Measurements from ENCODE around the gene PSMC3.

PSMC3 gene

GRCh38 chr11:47415949-47416472 is 10.2 kb downstream of the PSMC3 start:
- no peak overlapping the region for H3K4me3 ChIP-seq (ENCODE audit: low read depth, low read length)
- DNase-seq (ENCODE audit: low read depth, low spot score) = peak; percentile 94
- TF ChIP-seq, protein P1, sequence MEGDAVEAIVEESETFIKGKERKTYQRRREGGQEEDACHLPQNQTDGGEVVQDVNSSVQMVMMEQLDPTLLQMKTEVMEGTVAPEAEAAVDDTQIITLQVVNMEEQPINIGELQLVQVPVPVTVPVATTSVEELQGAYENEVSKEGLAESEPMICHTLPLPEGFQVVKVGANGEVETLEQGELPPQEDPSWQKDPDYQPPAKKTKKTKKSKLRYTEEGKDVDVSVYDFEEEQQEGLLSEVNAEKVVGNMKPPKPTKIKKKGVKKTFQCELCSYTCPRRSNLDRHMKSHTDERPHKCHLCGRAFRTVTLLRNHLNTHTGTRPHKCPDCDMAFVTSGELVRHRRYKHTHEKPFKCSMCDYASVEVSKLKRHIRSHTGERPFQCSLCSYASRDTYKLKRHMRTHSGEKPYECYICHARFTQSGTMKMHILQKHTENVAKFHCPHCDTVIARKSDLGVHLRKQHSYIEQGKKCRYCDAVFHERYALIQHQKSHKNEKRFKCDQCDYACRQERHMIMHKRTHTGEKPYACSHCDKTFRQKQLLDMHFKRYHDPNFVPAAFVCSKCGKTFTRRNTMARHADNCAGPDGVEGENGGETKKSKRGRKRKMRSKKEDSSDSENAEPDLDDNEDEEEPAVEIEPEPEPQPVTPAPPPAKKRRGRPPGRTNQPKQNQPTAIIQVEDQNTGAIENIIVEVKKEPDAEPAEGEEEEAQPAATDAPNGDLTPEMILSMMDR (IDR thresholded peaks at IDR 0.05; ENCODE audit: low read depth, low read length) = no peak
- in situ Hi-C loops (cut with HindIII; ENCODE audit: low sequenced_read_pairs) = no loop called here

DNA sequence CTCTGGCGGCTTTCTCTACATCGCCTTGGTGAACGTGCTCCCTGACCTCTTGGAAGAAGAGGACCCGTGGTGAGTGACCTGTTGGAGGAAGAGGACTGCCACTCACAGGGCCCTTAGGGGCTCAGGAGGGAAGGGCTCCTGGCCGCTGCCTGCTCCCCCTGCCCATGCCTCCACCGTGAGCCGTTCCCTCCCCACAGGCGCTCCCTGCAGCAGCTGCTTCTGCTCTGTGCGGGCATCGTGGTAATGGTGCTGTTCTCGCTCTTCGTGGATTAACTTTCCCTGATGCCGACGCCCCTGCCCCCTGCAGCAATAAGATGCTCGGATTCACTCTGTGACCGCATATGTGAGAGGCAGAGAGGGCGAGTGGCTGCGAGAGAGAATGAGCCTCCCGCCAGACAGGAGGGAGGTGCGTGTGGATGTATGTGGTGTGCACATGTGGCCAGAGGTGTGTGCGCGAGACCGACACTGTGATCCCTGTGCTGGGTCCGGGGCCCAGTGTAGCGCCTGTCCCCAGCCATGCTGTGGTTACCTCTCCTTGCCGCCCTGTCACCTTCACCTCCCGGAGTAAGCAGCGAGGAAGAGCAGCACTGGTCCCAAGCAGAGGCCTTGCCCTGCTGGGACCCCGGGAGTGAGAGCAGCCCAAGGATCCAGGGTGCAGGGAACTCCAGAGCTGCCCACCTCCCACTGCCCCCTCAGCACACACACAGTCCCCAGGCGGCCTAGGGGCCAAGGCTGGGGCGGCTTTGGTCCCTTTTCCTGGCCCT is 11.0 kb downstream of the PSMC3 start:
- DNase-seq (ENCODE audit: low read depth, low spot score) = no peak
- TF ChIP-seq, protein P1 (IDR thresholded peaks at IDR 0.05; ENCODE audit: low read depth, low read length) = no peak
- in situ Hi-C loops (cut with HindIII; ENCODE audit: low sequenced_read_pairs) = no loop called here
- H3K4me3 ChIP-seq (ENCODE audit: low read depth, low read length) = no peak overlapping the region

DNA sequence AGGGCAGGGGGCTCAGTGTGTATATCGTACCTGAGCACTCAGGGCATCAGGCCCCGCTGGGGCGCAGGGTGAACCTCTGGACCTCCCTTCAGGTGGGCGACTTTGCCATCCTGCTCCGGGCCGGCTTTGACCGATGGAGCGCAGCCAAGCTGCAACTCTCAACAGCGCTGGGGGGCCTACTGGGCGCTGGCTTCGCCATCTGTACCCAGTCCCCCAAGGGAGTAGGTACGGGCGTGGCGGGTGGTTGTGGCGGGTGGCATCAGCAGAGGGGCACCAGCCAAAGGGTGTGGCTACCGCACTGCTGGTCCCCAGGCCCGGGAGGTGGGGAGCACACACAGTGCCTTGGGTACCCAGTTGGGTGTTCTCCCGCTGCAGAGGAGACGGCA is 11.6 kb downstream of the PSMC3 start:
- no peak for DNase-seq (ENCODE audit: low read depth, low spot score)
- TF ChIP-seq, protein P1 (IDR thresholded peaks at IDR 0.05; ENCODE audit: low read depth, low read length) = no peak
- no peak overlapping the region for H3K4me3 ChIP-seq (ENCODE audit: low read depth, low read length)
- in situ Hi-C loops (cut with HindIII; ENCODE audit: low sequenced_read_pairs) = no loop called here

DNA sequence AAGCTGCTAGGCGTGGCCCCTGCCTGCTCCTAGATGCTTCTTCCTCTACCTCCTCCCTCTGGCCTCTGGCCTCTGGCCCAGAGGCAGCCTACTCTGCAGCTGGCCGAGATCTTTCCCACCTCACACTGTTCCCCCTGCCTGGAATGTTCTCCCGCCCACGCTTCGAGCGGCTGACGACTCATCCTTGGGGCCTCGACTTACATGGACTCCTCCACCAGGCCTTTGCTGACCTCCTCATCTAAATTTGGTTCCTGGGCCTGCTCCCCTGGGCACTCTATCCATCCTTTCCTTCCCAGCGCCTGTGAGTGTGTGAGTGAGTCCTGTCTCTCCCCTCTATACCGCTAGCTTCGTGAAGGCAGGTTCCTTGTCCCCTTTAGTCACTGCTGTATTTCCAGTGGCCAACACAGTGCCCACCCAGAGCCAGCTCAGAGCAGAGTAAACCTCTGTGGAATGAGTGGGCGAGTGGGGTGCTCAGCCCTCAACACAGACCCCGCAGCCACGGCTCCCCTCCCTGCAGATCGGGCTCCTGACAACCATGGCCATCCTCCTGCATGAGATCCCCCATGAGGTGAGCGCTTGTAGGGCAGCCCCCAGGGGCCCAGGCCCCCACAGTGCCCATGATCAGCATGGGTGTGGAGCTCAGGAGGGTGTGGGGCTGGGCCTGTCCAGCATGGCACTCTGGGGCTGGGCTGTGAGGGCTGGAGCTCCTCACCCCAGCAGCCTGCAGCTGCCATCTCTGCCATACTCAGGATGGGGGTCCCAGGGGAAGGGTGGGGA is 12.1 kb downstream of the PSMC3 start:
- TF ChIP-seq, protein P1 (IDR thresholded peaks at IDR 0.05; ENCODE audit: low read depth, low read length) = no peak
- in situ Hi-C loops (cut with HindIII; ENCODE audit: low sequenced_read_pairs) = no loop called here
- no peak overlapping the region for H3K4me3 ChIP-seq (ENCODE audit: low read depth, low read length)
- DNase-seq (ENCODE audit: low read depth, low spot score) = peak; percentile 38

DNA sequence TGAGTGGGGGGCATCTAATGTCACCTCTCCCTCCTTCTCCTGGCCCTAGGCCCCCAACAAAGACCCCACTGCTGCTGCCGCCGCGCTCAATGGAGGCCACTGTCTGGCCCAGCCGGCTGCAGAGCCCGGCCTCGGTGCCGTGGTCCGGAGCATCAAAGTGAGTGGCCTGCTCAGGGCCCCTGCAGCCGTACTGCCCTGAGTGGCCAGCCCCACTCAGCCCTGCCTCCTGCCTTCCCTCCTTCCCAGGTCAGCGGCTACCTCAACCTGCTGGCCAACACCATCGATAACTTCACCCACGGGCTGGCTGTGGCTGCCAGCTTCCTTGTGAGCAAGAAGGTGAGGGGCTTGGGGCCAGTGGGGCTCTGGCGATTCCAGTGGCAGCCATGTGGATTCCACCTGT is 12.9 kb downstream of the PSMC3 start:
- no peak overlapping the region for H3K4me3 ChIP-seq (ENCODE audit: low read depth, low read length)
- no peak for DNase-seq (ENCODE audit: low read depth, low spot score)
- TF ChIP-seq, protein P1 (IDR thresholded peaks at IDR 0.05; ENCODE audit: low read depth, low read length) = no peak
- in situ Hi-C loops (cut with HindIII; ENCODE audit: low sequenced_read_pairs) = no loop called here

GRCh38 chr11:47411884-47412746 is 14.1 kb downstream of the PSMC3 start:
- no peak for DNase-seq (ENCODE audit: low read depth, low spot score)
- TF ChIP-seq, protein P1 (IDR thresholded peaks at IDR 0.05; ENCODE audit: low read depth, low read length) = peak; percentile 91
- H3K4me3 ChIP-seq (ENCODE audit: low read depth, low read length) = no peak overlapping the region
- in situ Hi-C loops (cut with HindIII; ENCODE audit: low sequenced_read_pairs) = no loop called here

All from astrocyte of the spinal cord (primary cell).